Activated naive CD4-positive, alpha-beta T cell treated with anti-CD3 and anti-CD28 coated beads for 36 hours (primary cell): ENCODE measurements around the gene JUP. TPM values are rescaled to one million over a fixed set of nuclear protein-coding genes. Genes with fewer than 3 reads are reported as not detected.
A peak's percentile ranks its signal among the peaks of the same experiment; 100 is the strongest.

Experiments used
- CTCF ChIA-PET: fragments of 350-600 bp; sonication (Branson Sonifier 250); formaldehyde crosslinking; loops from one replicate; lab custom pipeline; 2021; ENCODE audit warnings: antibody characterized with exemption; lab: Charles Lee
- DNase-seq: peaks from one replicate; pipeline ENCODE4 v3.0.0-alpha.2; 2020
- H3K27ac Mint-ChIP-seq: one replicate; pipeline ENCODE4 v1.8.0; 2021; ENCODE audit warnings: mild to moderate bottlenecking, mixed read lengths
- H3K27me3 Mint-ChIP-seq: one replicate; pipeline ENCODE4 v1.8.0; 2021; ENCODE audit warnings: low read depth, mixed read lengths
- H3K36me3 Mint-ChIP-seq: one replicate; pipeline ENCODE4 v1.8.0; 2021; ENCODE audit warnings: low read depth, mixed read lengths
- H3K4me1 Mint-ChIP-seq: one replicate; pipeline ENCODE4 v1.8.0; 2021; ENCODE audit warnings: low read depth, mixed read lengths
- H3K4me3 Mint-ChIP-seq: one replicate; pipeline ENCODE4 v1.8.0; 2021; ENCODE audit warnings: mild to moderate bottlenecking, moderate library complexity, mixed read lengths
- H3K9me3 Mint-ChIP-seq: one replicate; pipeline ENCODE4 v1.8.0; 2021; ENCODE audit warnings: mixed read lengths
- intact Hi-C: fragments of 100-400 bp; cut with micrococcal nuclease; formaldehyde crosslinking; loops from one replicate; pipeline ENCODE4 v1.15.1; 2023
- total RNA-seq, 2 experiments: library from RNA; stranded (reverse); gene quantifications; one replicate each; pipeline ENCODE4 v1.2.3, GENCODE V29; 2021

JUP gene
- total RNA-seq, 2 experiments from 2014 or later, result 0.27 to 0.33 TPM

- intact Hi-C loops, result no loop called here
- no peaks in the 10 kb centered on the region for H3K36me3 Mint-ChIP-seq
- no peak for DNase-seq
- no peaks in the 10 kb centered on the region for H3K27me3 Mint-ChIP-seq
- H3K9me3 Mint-ChIP-seq, result no peaks in the 10 kb centered on the region
- CTCF ChIA-PET, result no interaction called here
- no peaks in the 10 kb centered on the region for H3K4me1 Mint-ChIP-seq
- H3K27ac Mint-ChIP-seq, result no peak overlapping the region
- no peak overlapping the region for H3K4me3 Mint-ChIP-seq
These were observed 27.9 kb downstream of the JUP start for GRCh38 chr17:41758601-41759000.

GRCh38 chr17:41754066-41754465 lies 32.4 kb downstream of the JUP start:
- intact Hi-C loops, result no loop called here
- no peak overlapping the region for H3K27ac Mint-ChIP-seq
- H3K4me1 Mint-ChIP-seq, result no peaks in the 10 kb centered on the region
- H3K27me3 Mint-ChIP-seq, result no peaks in the 10 kb centered on the region
- CTCF ChIA-PET, result interaction anchor here (1.1 kb wide), 1 partner anchor 16 kb away, joined by 3 read pairs; no protein-coding TSS in a partner anchor
- DNase-seq, result no peak
- H3K36me3 Mint-ChIP-seq, result no peaks in the 10 kb centered on the region
- H3K9me3 Mint-ChIP-seq, result no peaks in the 10 kb centered on the region
- no peak overlapping the region for H3K4me3 Mint-ChIP-seq

GRCh38 chr17:41751288-41751687 lies 35.2 kb downstream of the JUP start:
- H3K4me1 Mint-ChIP-seq, result no peaks in the 10 kb centered on the region
- DNase-seq, result no peak
- H3K27ac Mint-ChIP-seq, result no peak overlapping the region
- intact Hi-C loops, result no loop called here
- H3K36me3 Mint-ChIP-seq, result no peaks in the 10 kb centered on the region
- no peaks in the 10 kb centered on the region for H3K9me3 Mint-ChIP-seq
- CTCF ChIA-PET, result interaction anchor here (1.0 kb wide), 1 partner anchor 50 kb away, joined by 3 read pairs; no protein-coding TSS in a partner anchor
- no peak overlapping the region for H3K4me3 Mint-ChIP-seq
- no peaks in the 10 kb centered on the region for H3K27me3 Mint-ChIP-seq

GRCh38 chr17:41750862-41751261 lies 35.6 kb downstream of the JUP start:
- Mint-ChIP-seq H3K27me3 (no peaks in the 10 kb centered on the region), H3K9me3 (no peaks in the 10 kb centered on the region), H3K4me3 (no peak overlapping the region), H3K27ac (no peak overlapping the region), H3K36me3 (no peaks in the 10 kb centered on the region), H3K4me1 (no peaks in the 10 kb centered on the region)
- DNase-seq, result no peak
- intact Hi-C loops, result no loop called here
- CTCF ChIA-PET, result interaction anchor here (0.9 to 1.0 kb wide), 2 partner anchors 13 to 50 kb away, joined by 3 read pairs; no protein-coding TSS in a partner anchor

- Mint-ChIP-seq H3K27me3 (no peaks in the 10 kb centered on the region), H3K4me1 (no peaks in the 10 kb centered on the region), H3K9me3 (no peaks in the 10 kb centered on the region), H3K4me3 (no peak overlapping the region), H3K36me3 (no peaks in the 10 kb centered on the region), H3K27ac (no peak overlapping the region)
- DNase-seq, result no peak
- CTCF ChIA-PET, result no interaction called here
- intact Hi-C loops, result no loop called here
These were observed 38.2 kb downstream of the JUP start for GRCh38 chr17:41748275-41748674.

GRCh38 chr17:41741709-41742108 lies 44.8 kb downstream of the JUP start:
- no peak overlapping the region for H3K4me3 Mint-ChIP-seq
- intact Hi-C loops, result no loop called here
- peaks cover 9% of the 10 kb centered on the region for H3K27me3 Mint-ChIP-seq
- no peaks in the 10 kb centered on the region for H3K4me1 Mint-ChIP-seq
- no peaks in the 10 kb centered on the region for H3K9me3 Mint-ChIP-seq
- CTCF ChIA-PET, result interaction anchor here (1.4 kb wide), 1 partner anchor 60 kb away, joined by 6 read pairs; no protein-coding TSS in a partner anchor
- no peak overlapping the region for H3K27ac Mint-ChIP-seq
- no peaks in the 10 kb centered on the region for H3K36me3 Mint-ChIP-seq
- no peak for DNase-seq

- Mint-ChIP-seq H3K36me3 (no peaks in the 10 kb centered on the region), H3K4me1 (no peaks in the 10 kb centered on the region), H3K27ac (no peak overlapping the region), H3K9me3 (no peaks in the 10 kb centered on the region), H3K4me3 (no peak overlapping the region), H3K27me3 (peaks cover 19% of the 10 kb centered on the region)
- intact Hi-C loops, result no loop called here
- CTCF ChIA-PET, result interaction anchor here (1.1 to 1.2 kb wide), 2 partner anchors 62 to 65 kb away, joined by 3 read pairs; no protein-coding TSS in a partner anchor
- no peak for DNase-seq
These were observed 46.0 kb downstream of the JUP start for GRCh38 chr17:41740506-41740905.

GRCh38 chr17:41739661-41740352 lies 46.7 kb downstream of the JUP start:
- H3K4me3 Mint-ChIP-seq, result no peak overlapping the region
- intact Hi-C loops, result loop anchor here (5.0 to 10.0 kb wide), 2 partner anchors 125 to 147 kb away; partner anchors contain the start of gene KLHL11
- no peaks in the 10 kb centered on the region for H3K36me3 Mint-ChIP-seq
- peaks cover 23% of the 10 kb centered on the region for H3K27me3 Mint-ChIP-seq
- no peaks in the 10 kb centered on the region for H3K9me3 Mint-ChIP-seq
- H3K27ac Mint-ChIP-seq, result no peak overlapping the region
- CTCF ChIA-PET, result interaction anchor here (0.9 to 1.2 kb wide), 3 partner anchors 61 to 66 kb away, joined by 3 read pairs; no protein-coding TSS in a partner anchor
- H3K4me1 Mint-ChIP-seq, result peaks cover 2% of the 10 kb centered on the region
- no peak for DNase-seq

- H3K36me3 Mint-ChIP-seq, result no peaks in the 10 kb centered on the region
- H3K27ac Mint-ChIP-seq, result no peak overlapping the region
These were observed 47.8 kb downstream of the JUP start for GRCh38 chr17:41738801-41739112.

GRCh38 chr17:41738077-41738800 lies 48.3 kb downstream of the JUP start:
- CTCF ChIA-PET, result interaction anchor here (0.6 to 2.6 kb wide), 13 partner anchors 10 to 220 kb away, joined by 3 to 33 read pairs (median 3); partner anchors contain the start of genes JUP and P3H4
- Mint-ChIP-seq H3K36me3 (no peaks in the 10 kb centered on the region), H3K4me1 (peaks cover 2% of the 10 kb centered on the region), H3K27ac (no peak overlapping the region), H3K27me3 (peaks cover 29% of the 10 kb centered on the region), H3K9me3 (no peaks in the 10 kb centered on the region), H3K4me3 (no peak overlapping the region)
- intact Hi-C loops, result loop anchor here (1.0 to 10.0 kb wide), 5 partner anchors 63 to 378 kb away; partner anchors contain the start of gene KLHL11
- DNase-seq, result peak; percentile 91

More at GRCh38 chr17:41738801-41739112, 47.8 kb downstream of the JUP start:
- Mint-ChIP-seq H3K4me1 (peaks cover 2% of the 10 kb centered on the region), H3K27me3 (peaks cover 25% of the 10 kb centered on the region), H3K4me3 (no peak overlapping the region), H3K9me3 (no peaks in the 10 kb centered on the region)
- intact Hi-C loops, result loop anchor here (1.0 to 10.0 kb wide), 5 partner anchors 63 to 378 kb away; partner anchors contain the start of gene KLHL11
- CTCF ChIA-PET, result interaction anchor here (0.9 kb wide), 1 partner anchor 62 kb away, joined by 3 read pairs; no protein-coding TSS in a partner anchor
- no peak for DNase-seq

GRCh38 chr17:41737680-41738023 lies 48.9 kb downstream of the JUP start:
- no peaks in the 10 kb centered on the region for H3K36me3 Mint-ChIP-seq
- peaks cover 2% of the 10 kb centered on the region for H3K4me1 Mint-ChIP-seq
- peaks cover 33% of the 10 kb centered on the region for H3K27me3 Mint-ChIP-seq
- CTCF ChIA-PET, result interaction anchor here (0.6 to 2.6 kb wide), 13 partner anchors 9 to 221 kb away, joined by 3 to 33 read pairs (median 3); partner anchors contain the start of genes JUP and P3H4
- H3K27ac Mint-ChIP-seq, result peak overlapping the region; percentile 36
- DNase-seq, result no peak
- intact Hi-C loops, result loop anchor here (1.0 to 10.0 kb wide), 5 partner anchors 64 to 379 kb away; partner anchors contain the start of gene KLHL11
- H3K9me3 Mint-ChIP-seq, result no peaks in the 10 kb centered on the region
- H3K4me3 Mint-ChIP-seq, result no peak overlapping the region
